Measurements from ENCODE around the gene TBC1D20.
"Not testable (repeated sequence)": the region's sequence is repeated elsewhere in the genome, so short reads cannot be mapped to it uniquely, and the experiment has no call there.

The TBC1D20 gene

GRCh38 chr20:396619-397431 is 65.5 kb downstream of the TBC1D20 start:
- ATAC-seq = no peak
- no peak for TF ChIP-seq PATZ1 (CRISPR knock-in tag; IDR thresholded peaks at IDR 0.05; ENCODE audit: borderline replicate concordance)

GRCh38 chr20:396252-396618 is 66.1 kb downstream of the TBC1D20 start:
- TF ChIP-seq ZNF8 (CRISPR knock-in tag; IDR thresholded peaks at IDR 0.05) (no peak), POU6F1 (CRISPR knock-in tag; IDR thresholded peaks at IDR 0.05; ENCODE audit: borderline replicate concordance, low read depth) (no peak), PPARA (CRISPR knock-in tag; IDR thresholded peaks at IDR 0.05; ENCODE audit: borderline replicate concordance) (no peak), TSHZ2 (CRISPR knock-in tag; IDR thresholded peaks at IDR 0.05) (no peak)

GRCh38 chr20:393296-393695 is 69.0 kb downstream of the TBC1D20 start:
- ATAC-seq = not testable (repeated sequence)

More at GRCh38 chr20:396252-396618, 66.1 kb downstream of the TBC1D20 start:
- no peak for ATAC-seq

- ATAC-seq = no peak
- no peak for TF ChIP-seq OSR1 (CRISPR knock-in tag; IDR thresholded peaks at IDR 0.05)
- TF ChIP-seq RARB (CRISPR knock-in tag; IDR thresholded peaks at IDR 0.05) = no peak
- no peak for TF ChIP-seq ZNF70 (CRISPR knock-in tag; IDR thresholded peaks at IDR 0.05)
- TF ChIP-seq CSDC2 (CRISPR knock-in tag; IDR thresholded peaks at IDR 0.05) = no peak
- no peak for TF ChIP-seq CSRNP3 (CRISPR knock-in tag; IDR thresholded peaks at IDR 0.05)
- TF ChIP-seq ZNF565 (CRISPR knock-in tag; conservative IDR thresholded peaks at IDR 0.05; ENCODE audit: low read depth) = no peak
- no peak for TF ChIP-seq TOX (CRISPR knock-in tag; IDR thresholded peaks at IDR 0.05; ENCODE audit: borderline replicate concordance)
- no peak for TF ChIP-seq SNAI2 (CRISPR knock-in tag; IDR thresholded peaks at IDR 0.05)
- TF ChIP-seq ZFP30 (CRISPR knock-in tag; IDR thresholded peaks at IDR 0.05) = no peak
- TF ChIP-seq ISL1 (CRISPR knock-in tag; IDR thresholded peaks at IDR 0.05) = no peak
- TF ChIP-seq PPARA (CRISPR knock-in tag; IDR thresholded peaks at IDR 0.05; ENCODE audit: borderline replicate concordance) = no peak
- TF ChIP-seq TCF4 (CRISPR knock-in tag; IDR thresholded peaks at IDR 0.05; ENCODE audit: borderline replicate concordance) = no peak
- no peak for TF ChIP-seq TSHZ2 (CRISPR knock-in tag; IDR thresholded peaks at IDR 0.05)
- TF ChIP-seq CREB5 (CRISPR knock-in tag; IDR thresholded peaks at IDR 0.05; ENCODE audit: low read depth) = no peak
- TF ChIP-seq ZFP3 (CRISPR knock-in tag; IDR thresholded peaks at IDR 0.05) = no peak
- no peak for TF ChIP-seq ZNF8 (CRISPR knock-in tag; IDR thresholded peaks at IDR 0.05)
- TF ChIP-seq GLIS3 (CRISPR knock-in tag; IDR thresholded peaks at IDR 0.05) = no peak
- TF ChIP-seq BACH2 (CRISPR knock-in tag; IDR thresholded peaks at IDR 0.05; ENCODE audit: borderline replicate concordance) = no peak
- TF ChIP-seq ZC3H10 (CRISPR knock-in tag; IDR thresholded peaks at IDR 0.05) = no peak
- no peak for TF ChIP-seq POU6F1 (CRISPR knock-in tag; IDR thresholded peaks at IDR 0.05; ENCODE audit: borderline replicate concordance, low read depth)
Observed at GRCh38 chr20:391041-391711, 71.2 kb downstream of the TBC1D20 start.
